DOHH2 (cell line): Measurements from ENCODE around the gene ZYX.

ENCODE experiments used
- H3F3A ChIP-seq: fragments of 200-600 bp; sonication (generic), shearing (Covaris generic); 2 replicates; pipeline ENCODE4 v1.6.0; 2016; ENCODE audit warnings: antibody characterized with exemption, mild to moderate bottlenecking; ENCODE audit not compliant: control insufficient read depth, insufficient read depth
- H3K27ac ChIP-seq: fragments of 200-600 bp; sonication (generic); 2 replicates; pipeline ENCODE4 v1.5.1; 2014; ENCODE audit warnings: low read depth, mild to moderate bottlenecking, low read length, moderate library complexity
- H3K27me3 ChIP-seq: fragments of 200-600 bp; sonication (generic); 2 replicates; pipeline ENCODE4 v1.6.1; 2014; ENCODE audit warnings: mild to moderate bottlenecking, low read length, mixed read lengths; ENCODE audit not compliant: control insufficient read depth
- H3K36me3 ChIP-seq: fragments of 200-600 bp; sonication (generic); 2 replicates; pipeline ENCODE4 v1.6.1; 2014; ENCODE audit warnings: mild to moderate bottlenecking, low read length, moderate library complexity, mixed read lengths; ENCODE audit not compliant: control insufficient read depth
- H3K4me1 ChIP-seq: fragments of 200-600 bp; sonication (generic); 2 replicates; pipeline ENCODE4 v1.6.1; 2014; ENCODE audit warnings: mild to moderate bottlenecking, low read length, mixed read lengths; ENCODE audit not compliant: control insufficient read depth
- H3K4me2 ChIP-seq: fragments of 200-600 bp; sonication (generic); 2 replicates; pipeline ENCODE4 v1.6.0; 2014; ENCODE audit warnings: mild to moderate bottlenecking, low read length, moderate library complexity
- H3K4me3 ChIP-seq: fragments of 200-600 bp; sonication (generic); 2 replicates; pipeline ENCODE4 v1.5.1; 2014; ENCODE audit warnings: mild to moderate bottlenecking, low read length, mixed read lengths
- H3K79me2 ChIP-seq: fragments of 200-600 bp; sonication (generic); 2 replicates; pipeline ENCODE4 v1.6.1; 2014; ENCODE audit warnings: mild to moderate bottlenecking, low read length, mixed read lengths; ENCODE audit not compliant: control insufficient read depth
- H3K9me2 ChIP-seq: fragments of 200-600 bp; sonication (generic); replicated peaks from 2 replicates; pipeline ENCODE4 v1.6.1; 2014; ENCODE audit warnings: mild to moderate bottlenecking, low read length, mixed read lengths; ENCODE audit not compliant: control insufficient read depth
- H3K9me3 ChIP-seq: fragments of 200-600 bp; sonication (generic); 2 replicates; pipeline ENCODE4 v1.6.1; 2014; ENCODE audit warnings: antibody characterized with exemption, low read length, mixed read lengths; ENCODE audit not compliant: control insufficient read depth, insufficient read depth
- H4K20me1 ChIP-seq: fragments of 200-600 bp; sonication (generic); 2 replicates; pipeline ENCODE4 v1.6.0; 2014; ENCODE audit warnings: low read depth, mild to moderate bottlenecking, antibody characterized with exemption, low read length, moderate library complexity; ENCODE audit not compliant: control insufficient read depth, insufficient read depth
- EZH2phosphoT487 ChIP-seq: fragments of 200-600 bp; sonication (generic); IDR thresholded peaks from 2 replicates; pipeline ENCODE4 v1.6.1; 2017; ENCODE audit warnings: borderline replicate concordance, mild to moderate bottlenecking, antibody characterized with exemption, low read length, moderate library complexity, mixed read lengths
- TF ChIP-seq, protein P1 (sequence below): fragments of 200-600 bp; sonication (generic); IDR thresholded peaks from one replicate; pipeline ENCODE4 v1.5.1; 2014; ENCODE audit warnings: antibody characterized with exemption, mild to moderate bottlenecking, low read depth, low read length; ENCODE audit not compliant: poor library complexity, severe bottlenecking

Gene ZYX

DNA sequence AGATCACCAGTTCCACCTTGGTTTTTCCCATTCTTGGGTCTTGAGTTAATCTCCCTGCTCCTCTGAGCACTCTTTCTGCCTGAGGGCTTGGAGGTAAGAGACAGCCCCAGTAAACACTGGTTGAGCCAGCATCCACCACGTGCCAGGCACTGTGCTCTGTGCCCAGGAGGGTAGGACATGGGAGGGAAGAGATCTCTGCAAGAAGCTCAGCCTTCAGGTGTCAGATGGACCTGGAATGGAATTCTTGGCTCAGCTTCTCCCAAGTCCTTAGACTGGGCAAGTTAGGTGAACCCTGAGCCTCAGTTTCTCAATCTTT lies 2.5 kb downstream of the ZYX start:
- no peaks in the 10 kb centered on the region for H3K9me2 ChIP-seq
- TF ChIP-seq, protein P1, sequence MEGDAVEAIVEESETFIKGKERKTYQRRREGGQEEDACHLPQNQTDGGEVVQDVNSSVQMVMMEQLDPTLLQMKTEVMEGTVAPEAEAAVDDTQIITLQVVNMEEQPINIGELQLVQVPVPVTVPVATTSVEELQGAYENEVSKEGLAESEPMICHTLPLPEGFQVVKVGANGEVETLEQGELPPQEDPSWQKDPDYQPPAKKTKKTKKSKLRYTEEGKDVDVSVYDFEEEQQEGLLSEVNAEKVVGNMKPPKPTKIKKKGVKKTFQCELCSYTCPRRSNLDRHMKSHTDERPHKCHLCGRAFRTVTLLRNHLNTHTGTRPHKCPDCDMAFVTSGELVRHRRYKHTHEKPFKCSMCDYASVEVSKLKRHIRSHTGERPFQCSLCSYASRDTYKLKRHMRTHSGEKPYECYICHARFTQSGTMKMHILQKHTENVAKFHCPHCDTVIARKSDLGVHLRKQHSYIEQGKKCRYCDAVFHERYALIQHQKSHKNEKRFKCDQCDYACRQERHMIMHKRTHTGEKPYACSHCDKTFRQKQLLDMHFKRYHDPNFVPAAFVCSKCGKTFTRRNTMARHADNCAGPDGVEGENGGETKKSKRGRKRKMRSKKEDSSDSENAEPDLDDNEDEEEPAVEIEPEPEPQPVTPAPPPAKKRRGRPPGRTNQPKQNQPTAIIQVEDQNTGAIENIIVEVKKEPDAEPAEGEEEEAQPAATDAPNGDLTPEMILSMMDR = no peak
- no peak for TF ChIP-seq EZH2phosphoT487
- no peaks in the 10 kb centered on the region for H3K79me2 ChIP-seq
- no peaks in the 10 kb centered on the region for H3K9me3 ChIP-seq
- peaks cover 20% of the 10 kb centered on the region for H3K4me1 ChIP-seq
- H3K27me3 ChIP-seq = peaks cover 17% of the 10 kb centered on the region
- H3F3A ChIP-seq = no peaks in the 10 kb centered on the region
- no peak overlapping the region for H3K4me3 ChIP-seq
- H3K36me3 ChIP-seq = no peaks in the 10 kb centered on the region
- peaks cover 6% of the 10 kb centered on the region; the same call in 1 of the 2 replicates for H4K20me1 ChIP-seq
- no peak overlapping the region for H3K4me2 ChIP-seq
- no peak overlapping the region for H3K27ac ChIP-seq

DNA sequence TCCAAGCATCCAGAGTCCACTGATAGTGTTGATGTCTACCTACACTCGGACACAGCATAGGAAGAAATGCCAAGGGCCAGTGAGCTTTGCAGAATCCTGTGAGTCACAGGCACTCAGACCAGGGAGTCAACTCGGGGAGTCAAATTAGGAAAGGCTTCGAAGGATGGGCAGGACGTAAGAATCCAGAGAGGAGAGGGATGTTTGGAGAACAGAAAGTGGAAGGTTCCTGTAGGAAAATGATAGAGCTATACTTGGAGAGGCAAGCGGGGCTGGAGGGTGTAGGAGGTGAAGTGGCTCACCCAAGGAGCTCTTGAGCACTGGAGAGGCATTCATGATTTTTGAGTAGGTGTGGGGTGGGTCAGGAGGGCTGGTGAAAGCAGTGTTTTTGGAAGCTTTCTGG lies 3.0 kb downstream of the ZYX start:
- Histone ChIP-seq H3K4me1 (peaks cover 20% of the 10 kb centered on the region), H3K79me2 (no peaks in the 10 kb centered on the region), H3K27ac (no peak overlapping the region), H4K20me1 (peaks cover 6% of the 10 kb centered on the region; the same call in 1 of the 2 replicates), H3K4me3 (no peak overlapping the region), H3K9me2 (no peaks in the 10 kb centered on the region), H3F3A (no peaks in the 10 kb centered on the region), H3K9me3 (no peaks in the 10 kb centered on the region), H3K4me2 (no peak overlapping the region), H3K36me3 (no peaks in the 10 kb centered on the region), H3K27me3 (peaks cover 17% of the 10 kb centered on the region)
- TF ChIP-seq EZH2phosphoT487 = no peak
- TF ChIP-seq, protein P1 = no peak

DNA sequence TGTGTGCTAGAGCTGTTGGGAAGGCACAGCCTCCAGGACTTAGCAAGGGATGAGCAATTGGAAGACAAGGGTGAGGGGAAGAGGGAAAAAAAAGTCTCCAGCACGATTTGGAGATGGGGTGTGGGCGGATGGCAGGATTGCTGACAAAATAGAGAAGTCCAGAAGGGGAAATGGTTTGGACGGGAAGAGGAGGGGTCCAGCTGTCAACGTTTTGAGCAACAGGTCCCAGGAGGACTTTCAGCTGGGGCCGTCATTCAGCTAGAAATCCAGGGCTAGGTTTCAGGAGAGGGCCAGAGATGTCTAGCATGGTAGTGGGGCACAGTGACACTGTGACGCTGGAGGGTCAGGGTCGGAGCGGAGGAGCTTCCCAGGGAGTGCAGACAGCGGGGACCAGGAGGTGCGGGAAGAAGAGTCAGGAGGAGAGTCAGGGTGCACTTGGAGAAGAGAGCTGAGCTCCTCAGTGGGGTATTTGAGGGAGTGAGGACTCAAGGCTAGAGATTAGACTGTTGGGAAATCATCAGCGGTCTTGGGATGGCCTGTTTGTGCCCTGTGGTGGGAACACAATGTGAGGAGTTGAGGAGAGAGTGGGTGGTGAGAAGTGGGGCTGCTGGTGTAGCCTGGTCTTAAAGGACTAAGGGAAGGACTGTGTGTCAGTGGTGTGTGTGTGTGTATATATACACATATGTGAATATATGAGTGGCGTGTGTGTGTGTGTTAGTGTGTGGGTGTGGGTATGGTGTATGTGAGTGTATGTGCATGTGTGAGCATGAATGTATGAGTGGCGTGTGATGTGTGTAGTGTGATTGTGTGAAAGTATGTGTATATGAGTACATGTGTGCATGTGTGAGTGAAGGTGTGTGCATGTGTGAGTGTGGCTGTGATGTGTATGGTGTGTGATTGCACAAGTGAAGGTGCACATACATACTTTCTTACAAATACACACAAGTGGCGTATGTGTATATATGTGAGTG lies 3.8 kb downstream of the ZYX start:
- Histone ChIP-seq H3K27me3 (peaks cover 17% of the 10 kb centered on the region), H3K9me2 (no peaks in the 10 kb centered on the region), H3K4me1 (peaks cover 12% of the 10 kb centered on the region), H3K4me2 (no peak overlapping the region), H4K20me1 (peaks cover 6% of the 10 kb centered on the region; the same call in 1 of the 2 replicates), H3K27ac (no peak overlapping the region), H3K9me3 (no peaks in the 10 kb centered on the region), H3K36me3 (no peaks in the 10 kb centered on the region), H3K4me3 (no peak overlapping the region), H3K79me2 (no peaks in the 10 kb centered on the region), H3F3A (no peaks in the 10 kb centered on the region)
- TF ChIP-seq, protein P1 = no peak
